ENCODE measurements around the gene PLB1.

Gene PLB1

GRCh38 chr2:28565720-28566295, 69.9 kb downstream of the PLB1 start:
- no peak for DNase-seq (ENCODE audit: low spot score)

- peak; percentile 89 for DNase-seq (ENCODE audit: low spot score)
Observed at GRCh38 chr2:28566521-28567041, 70.7 kb downstream of the PLB1 start.

- DNase-seq (ENCODE audit: low spot score), result no peak
Observed at GRCh38 chr2:28567061-28567471, 71.2 kb downstream of the PLB1 start.

GRCh38 chr2:28568036-28568435, 72.2 kb downstream of the PLB1 start:
- DNase-seq (ENCODE audit: low spot score), result no peak

- DNase-seq (ENCODE audit: low spot score), result no peak
Observed at GRCh38 chr2:28568533-28568932, 72.7 kb downstream of the PLB1 start.

DNA sequence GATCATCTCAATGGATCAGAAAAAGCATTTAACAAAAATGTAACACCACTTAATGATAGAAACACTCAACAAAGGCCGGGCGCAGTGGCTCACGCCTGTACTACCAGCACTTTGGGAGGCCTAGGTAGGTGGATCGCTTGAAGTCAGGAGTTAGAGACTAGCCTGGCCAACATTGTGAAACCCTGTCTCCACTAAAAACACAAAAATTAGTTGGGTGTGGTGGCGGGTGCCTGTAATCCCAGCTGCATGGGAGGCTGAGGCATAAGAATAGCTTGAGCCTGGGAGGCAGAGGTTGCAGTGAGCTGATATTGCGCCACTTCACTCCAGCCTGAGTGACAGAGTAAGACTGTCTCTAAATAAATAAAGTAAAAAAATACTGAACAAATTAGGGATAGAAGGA, 74.6 kb downstream of the PLB1 start:
- no peak for DNase-seq (ENCODE audit: low spot score)

GRCh38 chr2:28576714-28577113, 80.9 kb downstream of the PLB1 start:
- no peak for DNase-seq (ENCODE audit: low spot score)

DNA sequence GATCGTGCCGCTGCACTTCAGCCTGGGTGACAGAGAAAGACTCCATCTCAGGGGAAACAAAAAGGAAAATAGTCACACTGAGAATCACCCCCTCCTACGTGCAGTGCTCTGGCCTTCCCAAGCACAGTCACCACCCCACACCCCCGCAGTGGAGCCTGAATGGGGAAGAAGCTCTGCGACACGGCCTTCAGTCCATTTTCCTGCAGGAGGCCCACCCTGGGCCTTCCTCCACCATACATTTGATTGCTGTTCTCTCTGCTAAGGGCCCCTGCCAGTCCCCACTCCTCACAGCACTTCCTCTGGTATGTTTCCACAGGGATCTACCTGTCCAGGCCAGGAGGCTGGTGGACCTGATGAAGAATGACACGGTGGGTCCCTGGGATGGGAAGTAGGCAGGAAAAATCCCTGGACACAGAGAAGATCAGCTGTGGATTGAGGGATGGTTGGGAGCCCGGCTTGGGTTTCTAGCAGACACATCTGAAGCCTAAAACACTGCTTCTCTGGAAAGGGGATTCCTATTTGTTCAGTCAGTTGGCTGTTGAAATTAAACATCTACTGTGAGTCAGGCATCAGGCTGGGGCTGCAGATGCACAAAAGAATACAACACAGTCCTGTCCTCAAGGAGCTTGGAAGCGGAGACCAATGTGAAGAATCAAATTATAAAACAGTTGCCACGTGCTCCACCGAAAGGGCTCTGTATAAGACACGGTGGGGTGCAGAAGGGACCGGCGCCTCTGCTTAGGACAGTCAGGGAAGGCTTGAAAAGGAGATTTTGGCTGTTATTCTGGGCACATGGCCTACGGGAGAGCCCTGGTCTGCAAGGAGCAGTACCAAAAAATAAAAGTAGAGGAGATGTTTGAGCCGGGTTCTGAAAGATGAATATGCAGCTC, 82.2 kb downstream of the PLB1 start:
- DNase-seq (ENCODE audit: low spot score), result no peak

DNA sequence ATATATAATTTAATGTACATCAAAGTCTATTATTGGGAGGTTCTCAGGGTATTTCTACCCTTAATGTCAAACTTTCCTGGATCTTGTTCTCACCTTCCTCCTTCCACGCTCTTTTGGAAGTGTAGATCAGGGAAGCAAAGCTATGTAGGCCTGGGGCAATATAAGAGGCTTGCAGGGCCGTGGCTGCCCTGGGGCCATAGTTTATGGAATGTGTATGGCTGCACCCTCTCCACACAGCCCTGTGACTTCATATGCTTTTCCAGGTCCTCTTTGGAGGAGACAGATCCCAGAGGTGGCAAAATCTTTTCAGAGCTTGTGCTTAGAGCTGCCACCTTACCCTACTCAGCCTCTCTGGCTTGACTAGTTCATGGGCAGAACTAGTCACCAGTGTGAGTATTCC, 82.9 kb downstream of the PLB1 start:
- no peak for DNase-seq (ENCODE audit: low spot score)

- DNase-seq (ENCODE audit: low spot score), result no peak
Observed at GRCh38 chr2:28579606-28580005, 83.7 kb downstream of the PLB1 start.

DNA sequence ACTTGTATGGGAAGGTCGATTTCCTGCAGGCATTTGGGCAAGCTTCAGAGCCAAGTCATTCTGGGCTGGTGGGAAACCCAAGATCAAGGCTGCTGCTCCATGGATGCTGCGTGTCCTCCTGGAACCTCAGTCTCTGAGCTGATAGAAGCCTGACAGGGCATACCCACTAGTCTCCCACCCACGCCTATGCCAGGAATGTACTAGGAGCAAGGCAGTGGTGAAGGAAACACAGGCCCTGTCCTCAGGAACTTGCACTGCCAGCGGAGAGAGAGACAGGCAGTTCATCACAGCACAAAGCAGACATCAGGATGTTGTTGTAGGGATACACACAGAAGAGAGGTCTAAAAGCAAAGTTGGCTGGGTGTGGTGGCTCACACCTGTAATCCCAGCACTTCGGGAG, 84.2 kb downstream of the PLB1 start:
- DNase-seq (ENCODE audit: low spot score), result no peak

- no peak for DNase-seq (ENCODE audit: low spot score)
Observed at GRCh38 chr2:28581312-28581711, 85.5 kb downstream of the PLB1 start.

- no peak for DNase-seq (ENCODE audit: low spot score)
Observed at GRCh38 chr2:28582152-28582551, 86.3 kb downstream of the PLB1 start.

DNA sequence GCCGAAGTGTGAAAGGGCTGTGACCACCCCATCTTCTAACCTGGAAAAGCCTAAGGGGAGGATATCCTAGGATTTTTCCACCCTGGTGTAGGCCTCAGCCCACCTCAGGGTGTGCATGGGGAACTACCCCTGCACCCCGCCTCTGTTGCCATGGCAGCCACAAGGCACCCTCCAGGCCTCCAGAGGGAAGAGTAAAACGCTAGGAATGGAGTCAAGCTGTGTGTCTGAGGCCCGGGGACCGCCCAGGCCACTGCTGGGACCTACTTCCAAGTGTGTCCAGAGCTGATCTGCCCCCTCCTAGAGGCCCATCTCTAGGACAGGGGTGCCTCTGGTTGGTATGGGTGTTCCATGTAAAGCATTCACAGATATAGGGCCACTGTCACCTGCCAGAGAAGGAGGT, 86.7 kb downstream of the PLB1 start:
- DNase-seq (ENCODE audit: low spot score), result no peak

DNA sequence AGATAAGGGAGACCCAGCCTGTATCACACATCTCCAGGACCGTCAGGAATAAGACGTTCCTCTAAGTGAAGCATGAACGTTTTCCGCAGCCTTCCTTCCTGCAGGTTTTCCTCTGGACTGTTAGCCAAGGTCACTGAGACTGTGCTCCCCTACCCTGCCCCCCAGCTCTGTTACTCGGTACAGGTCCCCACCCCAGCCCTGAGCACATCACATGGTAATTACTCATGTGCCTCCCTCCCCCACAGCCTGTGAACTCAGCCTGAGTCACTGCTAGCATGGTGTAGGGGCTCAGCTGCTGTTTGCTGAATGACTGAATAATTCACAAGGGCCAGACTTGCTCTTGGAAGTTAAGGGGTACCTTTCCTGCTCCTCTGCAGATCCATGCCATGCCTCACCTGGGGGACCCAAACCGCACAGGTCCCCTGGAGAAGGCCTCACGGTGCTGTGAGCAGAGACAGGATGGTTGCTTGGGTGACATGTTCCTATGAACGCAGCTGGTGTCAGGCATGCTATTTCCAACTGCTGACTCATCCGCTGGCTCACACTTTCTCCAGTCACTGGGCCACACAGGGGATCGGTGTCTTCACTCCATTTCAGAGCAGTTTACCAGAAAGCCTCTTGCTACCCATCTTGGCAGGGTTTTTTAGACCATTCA, 88.2 kb downstream of the PLB1 start:
- DNase-seq (ENCODE audit: low spot score), result peak; percentile 54

- peak; percentile 62 for DNase-seq (ENCODE audit: low spot score)
Observed at GRCh38 chr2:28586867-28587266, 91.0 kb downstream of the PLB1 start.

GRCh38 chr2:28587526-28588291, 91.8 kb downstream of the PLB1 start:
- DNase-seq (ENCODE audit: low spot score), result no peak

GRCh38 chr2:28588292-28588670, 92.4 kb downstream of the PLB1 start:
- DNase-seq (ENCODE audit: low spot score), result peak; percentile 2

- no peak for DNase-seq (ENCODE audit: low spot score)
Observed at GRCh38 chr2:28589746-28590463, 94.0 kb downstream of the PLB1 start.

- DNase-seq (ENCODE audit: low spot score), result no peak
Observed at GRCh38 chr2:28590496-28591301, 94.8 kb downstream of the PLB1 start.

All from CD4-positive, alpha-beta T cell treated with Interleukin-2 at 100 ng/mL for 4 hours (primary cell).